ENCODE measurements around the gene ANKS1A.

ANKS1A gene

DNA sequence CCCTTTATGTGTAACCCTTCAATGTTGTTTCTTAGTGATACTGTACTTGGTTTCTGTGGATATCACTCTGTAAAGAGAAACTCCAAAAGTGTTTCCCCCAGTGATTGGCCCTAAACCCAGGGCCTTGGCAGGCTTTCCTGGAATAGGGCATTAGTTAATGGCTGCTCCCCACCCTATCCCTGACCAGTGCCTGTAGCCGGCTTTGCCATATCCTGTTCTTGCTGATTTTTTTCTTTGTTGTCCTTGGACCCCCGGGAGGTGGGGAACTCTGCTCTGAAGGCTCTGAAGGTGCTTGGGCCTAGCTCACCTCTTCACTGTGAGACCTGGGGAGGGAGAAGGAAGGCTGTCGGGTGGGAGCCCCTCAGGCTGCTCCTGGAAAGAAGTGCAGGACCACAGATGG, 131.9 kb downstream of the ANKS1A start:
- DNase-seq (ENCODE audit: low read depth, low spot score), result no peak

DNA sequence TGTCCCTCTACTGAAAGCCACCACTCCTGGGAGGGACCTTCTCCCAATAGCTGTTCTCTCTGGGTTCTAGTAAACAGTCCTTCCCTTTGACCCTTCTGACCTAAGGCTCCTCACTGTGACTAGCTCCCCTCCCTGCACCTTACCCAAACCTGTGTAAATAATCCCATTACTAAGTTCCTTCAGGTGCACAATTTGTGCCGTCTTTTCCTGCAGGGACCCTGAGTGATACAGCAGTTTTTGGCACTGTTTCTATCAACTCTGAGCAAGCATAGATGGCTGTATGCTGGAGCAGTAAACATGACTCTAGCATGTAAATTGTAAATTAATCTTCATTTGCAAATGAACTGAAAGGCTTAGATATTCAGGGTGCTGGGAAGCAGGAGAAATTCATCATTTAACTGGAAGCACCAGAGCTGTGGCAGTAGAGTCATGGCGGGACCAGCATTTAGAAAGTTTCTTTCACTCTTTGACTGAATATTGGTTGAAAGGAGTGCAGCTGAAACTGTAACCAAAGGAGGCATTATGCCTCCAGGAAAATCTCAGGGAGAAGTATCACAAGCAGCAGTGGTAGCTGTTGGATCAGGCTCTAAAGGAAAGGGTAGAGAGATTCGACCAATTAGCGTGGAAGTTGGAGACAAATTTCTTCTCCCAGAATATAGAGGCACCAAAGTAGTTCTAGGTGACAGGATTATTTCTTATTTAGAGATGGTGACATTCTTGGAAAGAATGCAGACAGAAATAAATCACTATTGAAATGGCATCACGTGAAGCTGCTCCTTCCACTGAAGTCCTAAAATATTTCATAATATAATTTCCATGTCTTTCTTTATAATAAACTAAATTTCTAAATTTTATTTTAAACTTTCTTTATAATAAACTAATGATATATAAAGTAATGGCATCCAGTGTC, 134.3 kb downstream of the ANKS1A start:
- DNase-seq (ENCODE audit: low read depth, low spot score), result no peak

DNA sequence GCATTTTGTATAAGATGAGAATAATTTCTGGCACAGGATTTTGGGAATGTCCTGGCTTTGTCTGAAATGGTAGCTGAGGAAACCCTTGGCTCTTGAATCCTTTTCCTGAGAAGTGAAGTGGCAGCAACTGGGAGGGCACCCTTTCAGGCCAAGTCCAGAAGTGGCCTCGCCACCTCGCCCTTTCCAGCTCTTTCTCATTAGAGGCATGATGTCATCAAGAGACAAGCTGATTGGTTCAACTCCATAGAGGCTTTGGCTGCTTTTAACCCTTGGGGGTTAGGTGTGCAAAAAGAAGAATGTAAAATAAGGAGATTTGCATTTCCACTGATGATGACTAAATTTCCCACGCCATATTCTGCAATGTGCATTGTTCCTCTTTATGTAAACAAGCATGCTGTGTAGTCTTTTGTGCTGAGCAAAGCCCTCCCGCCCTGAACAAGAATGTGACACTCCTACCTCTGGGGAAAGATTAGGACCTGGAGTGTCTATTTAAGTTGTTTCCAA, 135.5 kb downstream of the ANKS1A start:
- no peak for DNase-seq (ENCODE audit: low read depth, low spot score)

DNA sequence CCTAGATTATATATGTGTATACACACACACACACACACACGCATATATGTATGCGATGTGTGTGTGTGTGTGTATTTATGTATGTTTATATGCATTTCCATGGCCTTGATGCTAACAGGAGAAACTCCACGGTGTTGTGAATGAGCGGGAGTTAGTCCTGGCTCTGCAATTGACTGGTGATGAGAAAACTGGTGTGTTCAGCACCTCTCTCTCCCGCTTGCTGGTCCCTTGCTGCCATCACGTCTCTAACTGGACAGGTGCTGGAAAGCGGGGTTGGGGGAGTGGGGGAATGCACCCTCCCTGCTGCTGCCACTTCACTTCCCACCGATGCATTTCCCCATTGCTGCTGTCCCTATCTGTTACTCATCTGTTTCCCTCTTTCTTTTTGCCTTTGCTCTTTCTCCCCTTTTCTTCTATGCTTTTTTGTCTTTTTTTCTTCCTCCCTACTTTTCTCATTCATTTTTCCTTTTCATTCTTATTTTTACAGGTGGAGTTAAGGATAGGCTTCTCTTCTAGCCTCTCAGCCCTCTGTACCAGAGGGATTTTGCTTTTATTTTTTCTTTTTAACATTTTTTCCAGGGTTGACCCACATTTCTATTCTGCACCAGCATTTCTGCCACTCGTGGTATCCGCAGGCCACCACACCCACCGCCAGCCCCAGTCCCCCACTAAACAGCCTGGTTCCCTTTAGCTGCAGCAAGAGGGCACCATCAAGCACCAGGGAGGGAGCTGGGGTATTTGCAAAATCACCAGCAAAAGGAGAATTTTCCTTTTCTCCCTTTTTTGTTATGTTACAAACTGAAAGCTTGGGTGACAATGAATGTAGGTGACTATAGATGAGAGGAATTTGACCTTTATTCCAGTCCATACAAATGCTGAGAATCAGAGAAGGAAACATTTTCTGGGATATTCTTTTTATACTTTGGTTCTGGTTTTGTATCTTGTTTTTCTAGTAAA, 136.5 kb downstream of the ANKS1A start:
- DNase-seq (ENCODE audit: low read depth, low spot score), result no peak

DNA sequence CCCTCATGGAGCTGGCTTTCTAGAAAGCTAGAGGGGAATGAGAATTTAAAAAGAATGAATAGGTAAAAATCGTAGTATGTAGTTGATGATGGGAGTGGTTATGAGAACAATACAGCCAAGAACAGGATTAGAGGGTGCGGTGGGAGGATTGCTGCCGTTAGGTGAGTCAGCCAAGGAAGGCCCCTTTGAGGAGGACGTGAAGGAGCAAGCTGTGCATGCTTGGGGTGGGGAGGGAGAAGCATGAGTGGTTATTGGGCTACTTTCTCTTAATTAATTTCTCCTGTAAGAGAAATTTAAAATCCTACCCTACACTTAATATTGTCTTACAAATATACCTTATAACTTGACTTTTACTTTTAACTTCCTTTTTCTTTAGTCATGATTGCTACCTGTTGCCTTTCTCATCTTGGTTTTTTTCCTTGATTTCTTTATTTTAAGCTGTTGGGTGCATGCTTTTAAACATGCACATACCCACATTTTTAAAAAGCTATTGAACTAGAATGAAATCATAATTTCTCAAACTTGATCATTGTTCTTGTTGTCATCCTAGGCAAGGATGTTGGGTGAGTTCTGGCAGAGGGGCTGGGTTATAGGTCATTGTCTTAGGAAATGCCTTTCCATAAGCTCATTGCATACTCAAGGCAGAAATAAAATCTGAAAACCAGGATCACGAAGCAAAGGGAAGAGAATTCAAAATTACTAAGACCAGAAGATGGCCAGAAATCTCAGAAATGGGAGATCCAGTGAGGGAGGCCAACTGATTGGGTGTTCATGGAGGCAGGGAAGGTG, 137.6 kb downstream of the ANKS1A start:
- DNase-seq (ENCODE audit: low read depth, low spot score), result no peak

DNA sequence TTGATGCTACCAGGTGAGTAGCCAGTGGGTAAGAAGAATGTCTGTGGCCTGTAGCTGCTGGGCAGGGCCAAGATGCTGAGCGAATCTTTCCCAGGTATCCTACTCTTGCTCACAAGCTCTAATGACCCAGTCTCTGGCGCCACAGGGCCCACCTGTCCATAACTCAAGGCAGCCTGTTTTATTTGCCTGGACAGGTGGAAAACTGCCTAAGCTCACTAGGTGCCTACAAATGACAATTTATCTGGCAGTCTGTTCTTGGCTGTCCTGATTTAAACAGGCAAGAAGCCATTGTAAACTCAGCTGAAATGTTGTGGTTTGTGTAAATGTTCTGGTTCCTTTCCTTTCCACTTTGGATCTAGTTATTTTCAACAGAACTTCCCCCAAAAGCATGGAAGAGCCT, 138.8 kb downstream of the ANKS1A start:
- no peak for DNase-seq (ENCODE audit: low read depth, low spot score)

DNA sequence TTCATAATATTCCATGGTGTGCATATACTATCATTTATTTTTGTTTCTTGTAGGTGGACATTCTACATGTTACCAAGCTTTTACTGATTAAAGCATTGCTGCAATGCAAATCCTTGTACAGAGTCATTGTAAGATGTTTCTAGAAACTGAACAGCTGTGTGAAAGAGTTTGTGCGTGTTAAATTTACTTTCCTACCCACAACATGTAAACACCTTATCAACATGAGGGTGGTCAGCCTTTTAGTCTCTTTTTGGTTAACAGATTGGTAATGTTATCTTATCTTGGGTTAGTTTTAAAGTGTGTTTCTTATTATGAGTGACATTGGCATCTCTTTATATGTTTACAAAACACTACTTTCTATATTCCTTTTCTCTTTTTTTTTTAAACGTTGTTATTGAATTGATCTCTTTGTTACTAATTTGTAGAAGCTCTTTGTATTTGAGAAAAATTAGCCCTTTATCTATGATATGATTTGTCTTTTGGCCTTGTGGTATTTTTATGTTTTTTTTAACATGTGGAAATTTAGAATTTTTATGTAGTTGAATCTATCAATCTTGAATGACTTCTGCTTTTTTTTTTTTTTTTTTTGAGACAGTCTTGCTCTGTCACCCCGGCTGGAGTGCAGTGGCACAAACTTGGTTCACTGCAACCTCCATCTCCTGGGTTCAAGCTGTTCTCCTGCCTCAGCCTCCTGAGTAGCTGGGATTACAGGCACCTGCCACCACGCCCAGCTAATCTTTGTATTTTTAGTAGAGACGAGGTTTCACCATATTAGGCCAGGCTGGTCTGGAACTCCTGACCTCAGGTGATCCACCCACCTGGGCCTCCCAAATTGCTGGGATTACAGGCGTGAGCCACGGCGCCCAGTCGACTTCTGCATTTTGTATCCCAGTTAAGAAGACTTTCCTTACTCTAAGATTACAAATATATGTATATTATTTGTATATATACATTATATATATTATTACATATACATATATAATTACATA, 140.0 kb downstream of the ANKS1A start:
- DNase-seq (ENCODE audit: low read depth, low spot score), result no peak

DNA sequence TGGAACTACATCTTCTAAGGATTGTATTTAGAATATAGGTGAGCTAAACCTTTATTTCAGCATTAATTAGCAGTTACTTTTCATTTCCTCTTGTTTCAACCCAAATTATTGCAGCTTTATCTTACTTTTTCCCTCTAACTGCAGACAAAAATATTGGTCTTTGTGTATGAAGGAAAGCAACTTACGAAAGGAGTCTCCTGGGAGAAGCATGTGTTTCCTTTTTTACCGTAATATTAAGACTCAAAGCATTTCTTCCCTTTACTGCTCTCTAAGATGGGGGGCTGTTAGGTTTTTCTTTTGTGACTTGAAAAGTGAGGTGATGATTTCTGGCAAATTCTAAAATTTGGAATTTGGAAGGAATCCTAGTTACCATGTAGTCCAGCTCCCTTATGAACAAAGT, 141.0 kb downstream of the ANKS1A start:
- DNase-seq (ENCODE audit: low read depth, low spot score), result no peak

DNA sequence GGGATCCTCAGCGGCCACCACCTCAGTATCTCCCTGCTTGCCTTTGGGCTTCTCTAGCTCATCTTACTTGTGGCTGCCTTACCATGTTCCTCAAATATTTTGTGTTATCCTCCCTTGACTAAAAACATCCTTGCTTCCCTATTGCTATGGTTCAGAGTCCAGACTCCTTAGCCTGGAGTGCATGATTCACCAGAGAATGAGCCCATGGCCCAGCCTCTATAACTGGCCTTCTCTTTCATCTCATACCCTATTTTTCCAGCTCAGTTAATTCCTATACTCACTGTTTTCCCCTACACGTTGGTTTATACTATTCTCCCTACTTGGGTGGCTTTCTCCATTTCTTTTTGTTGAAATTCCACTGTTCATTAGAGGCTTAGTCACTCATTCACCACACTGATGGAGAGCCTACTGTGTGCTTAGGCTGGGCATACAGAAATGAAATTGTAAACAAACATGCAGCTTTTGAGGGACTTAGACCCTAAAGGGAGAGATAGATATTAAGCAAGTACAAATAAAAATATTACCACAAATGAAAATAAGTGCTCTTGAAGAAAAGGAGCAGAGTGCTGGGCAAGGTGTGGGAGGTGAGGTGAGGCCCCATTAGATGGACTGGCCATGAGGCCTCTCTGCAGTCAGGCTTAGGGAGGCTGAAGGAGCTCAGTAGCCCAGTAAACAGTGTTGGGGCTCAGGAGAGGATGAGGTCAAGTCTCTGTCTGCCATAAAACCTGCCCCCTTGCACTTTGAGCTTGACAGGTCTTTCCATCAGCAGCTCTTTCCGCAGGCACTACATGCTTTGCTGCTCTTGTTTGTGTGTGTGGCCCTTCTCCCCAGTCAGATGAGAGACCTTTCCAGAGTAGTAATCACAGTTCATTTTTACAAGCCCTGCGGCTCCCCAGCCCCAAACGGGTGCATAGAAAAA, 142.8 kb downstream of the ANKS1A start:
- DNase-seq (ENCODE audit: low read depth, low spot score), result no peak

DNA sequence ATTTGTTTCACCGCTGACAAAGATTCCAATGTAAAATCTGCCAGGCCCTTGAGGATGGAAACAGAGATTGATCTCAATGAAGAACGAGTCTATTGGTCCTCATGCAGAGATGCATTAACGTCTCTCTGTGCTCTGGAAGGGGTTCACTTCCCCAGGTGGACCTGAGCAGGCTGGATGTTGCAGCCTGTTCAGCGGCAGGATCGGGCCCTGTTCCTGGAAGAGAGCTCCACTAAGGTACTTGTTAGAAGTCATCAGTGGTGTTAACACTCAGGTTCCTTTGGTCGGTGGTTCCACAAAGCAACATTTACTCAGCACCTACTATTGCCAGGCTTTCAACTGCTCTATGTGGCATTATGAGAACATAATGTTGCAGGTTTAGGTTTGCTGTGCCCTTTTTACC, 144.6 kb downstream of the ANKS1A start:
- DNase-seq (ENCODE audit: low read depth, low spot score), result no peak

DNA sequence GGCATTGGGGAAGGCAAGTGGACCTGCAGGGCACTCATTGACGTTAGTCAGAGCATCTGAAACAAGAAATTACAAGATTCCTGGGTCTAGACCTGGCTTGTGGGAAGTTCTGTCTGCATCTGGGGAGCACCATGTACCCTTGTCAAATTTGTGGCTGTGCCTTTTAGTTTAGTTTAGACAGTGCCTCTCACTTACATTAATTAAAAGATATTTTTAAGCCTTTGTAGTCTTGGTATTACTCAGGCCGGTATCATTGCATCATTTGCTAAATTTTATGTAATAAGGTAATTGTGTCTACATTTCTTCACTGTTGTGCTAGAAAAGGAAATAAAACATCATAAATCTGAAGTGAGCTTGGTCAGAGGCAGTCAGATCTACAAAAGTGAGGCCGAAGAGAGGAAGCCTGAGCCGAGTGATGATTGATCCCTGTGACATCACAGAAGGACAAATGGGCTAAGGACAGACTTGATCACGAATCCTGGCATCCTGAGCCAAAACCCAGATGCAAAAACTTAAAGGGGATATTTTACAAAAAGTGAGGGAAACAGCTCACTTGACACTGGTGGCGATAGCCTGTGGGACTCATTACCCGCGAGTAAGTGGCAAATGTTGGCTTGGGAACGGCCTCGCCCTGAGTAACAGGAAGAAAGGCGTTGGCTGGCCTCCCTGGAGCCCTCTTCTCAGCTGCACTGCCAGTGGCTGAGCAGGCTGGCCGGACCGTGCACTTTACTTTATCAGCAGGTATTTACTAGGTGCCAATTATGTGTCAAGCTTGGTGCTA, 145.5 kb downstream of the ANKS1A start:
- DNase-seq (ENCODE audit: low read depth, low spot score), result no peak

DNA sequence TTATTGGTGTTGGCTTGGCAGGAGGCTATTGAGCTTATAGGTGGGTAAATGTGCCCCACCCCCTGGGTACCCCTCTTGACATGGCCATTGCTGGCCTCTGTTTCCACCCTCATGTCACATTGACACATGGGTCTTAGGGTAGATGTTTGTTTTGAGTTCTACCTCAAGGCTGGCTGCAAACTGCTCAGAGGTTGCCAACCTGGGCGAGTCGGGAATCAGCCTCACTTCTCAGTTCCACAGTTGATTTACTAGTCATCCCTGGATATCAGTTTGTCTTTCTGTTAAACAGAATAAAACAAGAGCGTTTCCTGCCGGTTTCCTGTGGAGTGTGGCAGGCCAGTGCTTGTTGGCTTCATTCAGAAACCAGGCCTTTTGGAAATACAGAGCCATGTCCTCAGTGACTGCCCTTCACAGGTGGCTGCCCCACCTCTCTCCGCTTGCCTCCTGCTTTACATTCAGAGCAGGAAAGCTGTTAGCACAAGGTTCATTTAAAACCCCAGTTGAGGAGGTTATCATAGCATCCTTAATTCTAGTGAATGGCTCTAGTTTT, 146.5 kb downstream of the ANKS1A start:
- no peak for DNase-seq (ENCODE audit: low read depth, low spot score)

DNA sequence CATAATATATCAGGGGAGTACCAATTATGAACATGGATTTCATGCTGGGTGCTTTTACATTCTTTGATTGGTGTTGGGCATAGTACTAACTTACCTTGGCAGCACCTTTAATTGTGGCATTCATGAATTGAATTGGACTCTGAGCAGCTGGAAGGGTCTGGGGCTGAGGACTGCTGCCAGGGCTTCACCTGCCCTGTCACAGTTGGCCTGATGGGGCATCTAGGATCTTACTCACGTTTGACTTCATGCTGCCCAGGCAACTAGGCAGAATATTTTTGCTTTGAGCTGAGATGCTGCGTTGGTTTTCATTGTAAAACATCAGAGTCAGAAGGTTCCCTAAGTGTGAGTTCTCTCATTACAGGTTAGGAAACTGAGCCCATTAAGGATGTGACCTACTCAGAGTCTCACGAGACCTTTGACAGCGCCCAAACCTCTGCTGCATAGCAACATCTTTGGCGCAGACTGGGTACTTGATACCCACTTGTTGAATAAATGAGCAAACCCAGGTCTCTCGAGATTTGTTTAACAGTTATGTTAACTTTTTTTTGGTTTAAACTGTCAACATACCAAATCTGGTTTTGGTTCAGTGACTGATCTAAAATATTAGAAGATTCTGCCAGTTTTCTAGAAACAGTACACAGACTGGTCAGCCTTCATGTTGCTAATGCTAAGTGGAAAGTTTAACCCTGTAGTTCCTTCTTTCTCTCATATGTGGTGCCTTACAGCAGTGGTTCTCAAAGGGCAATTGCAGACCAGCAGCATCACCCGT, 147.2 kb downstream of the ANKS1A start:
- no peak for DNase-seq (ENCODE audit: low read depth, low spot score)

DNA sequence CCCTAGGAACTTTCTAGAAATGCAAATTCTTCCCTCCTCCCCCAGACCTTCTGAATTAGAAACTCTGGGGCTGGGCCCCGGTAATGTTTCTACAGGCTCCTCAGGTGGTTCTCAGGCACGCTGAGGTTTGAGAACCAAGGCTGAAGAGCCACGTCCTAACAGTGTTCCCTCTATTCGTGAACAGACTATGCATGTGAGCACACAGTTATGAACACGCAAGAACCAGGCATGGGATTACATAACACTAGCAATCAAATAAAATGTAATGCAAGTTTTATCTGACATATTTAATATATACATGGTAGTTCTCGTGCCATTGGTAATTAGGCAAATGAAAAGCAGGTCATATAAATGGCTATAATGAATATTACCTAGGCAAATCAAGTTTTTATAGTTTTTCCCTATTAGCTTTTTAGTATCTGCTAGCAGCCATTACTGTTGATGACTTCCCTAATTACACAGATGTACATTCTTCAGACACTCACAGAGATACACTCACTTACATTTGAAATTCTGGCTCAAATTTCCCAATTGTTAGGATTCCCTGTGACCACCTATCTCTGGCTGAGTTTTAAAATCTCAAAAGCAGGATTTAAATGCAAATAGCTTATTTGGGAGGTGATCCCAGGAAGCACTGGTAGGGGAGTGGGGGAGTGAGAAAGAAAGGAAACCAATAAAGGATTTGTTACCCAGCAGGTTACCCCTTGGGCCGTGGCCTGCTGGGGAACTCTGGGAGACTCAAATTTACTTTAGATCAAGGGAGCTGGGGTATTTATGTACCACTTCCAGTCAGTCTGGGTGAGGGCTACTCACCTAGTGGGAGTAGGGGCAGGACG, 148.0 kb downstream of the ANKS1A start:
- DNase-seq (ENCODE audit: low read depth, low spot score), result no peak

DNA sequence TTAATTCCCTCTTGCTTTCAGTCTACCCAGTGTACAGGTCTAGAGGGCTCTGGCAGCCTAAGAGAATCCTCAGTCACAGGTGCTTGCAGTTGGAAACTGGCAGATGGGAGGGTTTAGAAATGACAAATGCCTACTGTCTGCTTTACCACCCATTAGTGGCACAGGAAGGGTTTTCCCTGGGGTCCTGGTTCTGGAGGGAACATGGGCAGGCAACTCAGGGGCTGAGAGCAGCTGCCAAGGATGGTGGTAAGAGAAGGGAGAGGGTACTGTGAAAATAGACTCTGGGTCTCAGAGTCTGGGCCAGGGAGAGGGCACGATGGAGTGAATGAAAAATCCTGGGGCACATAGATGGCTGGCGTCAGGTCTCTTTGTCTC, 148.6 kb downstream of the ANKS1A start:
- no peak for DNase-seq (ENCODE audit: low read depth, low spot score)

DNA sequence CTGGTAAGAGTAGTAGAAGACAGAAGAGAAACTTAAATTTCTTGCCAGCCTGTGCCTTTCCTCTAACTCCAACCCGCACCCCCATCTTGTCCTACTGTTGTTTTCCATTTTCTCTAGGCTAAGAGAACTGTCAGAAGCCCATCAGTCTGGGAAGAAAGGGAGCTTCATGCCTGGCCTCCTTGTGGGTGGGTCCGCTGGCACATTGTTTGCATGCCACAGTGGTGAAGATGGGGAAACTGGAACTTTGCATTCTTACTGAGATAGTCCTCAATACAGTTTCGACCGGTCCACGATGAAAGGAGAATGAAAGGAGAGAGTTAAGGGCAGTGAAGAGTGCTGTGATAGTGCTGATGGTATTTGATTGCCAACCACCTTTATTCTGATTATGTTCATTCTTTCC, 149.0 kb downstream of the ANKS1A start:
- no peak for DNase-seq (ENCODE audit: low read depth, low spot score)

DNA sequence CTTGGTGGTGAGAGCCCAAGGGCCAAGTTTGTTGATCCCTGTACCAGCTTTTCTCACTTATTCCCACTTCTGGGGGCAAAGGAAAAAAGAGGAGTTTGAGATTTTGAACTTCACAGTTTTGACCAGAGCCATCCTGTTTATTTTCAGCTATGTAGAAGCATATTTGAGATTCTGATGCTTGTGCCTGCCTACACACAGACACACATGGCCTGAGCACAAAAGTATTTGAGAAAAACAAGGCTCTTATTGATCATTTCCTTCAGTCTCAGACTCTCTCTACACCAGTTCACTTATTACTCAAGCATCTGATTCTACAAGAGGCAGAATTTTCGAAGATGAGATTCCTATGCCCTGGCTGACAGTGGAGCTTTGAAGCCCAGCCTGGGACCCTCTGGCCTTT, 151.3 kb downstream of the ANKS1A start:
- DNase-seq (ENCODE audit: low read depth, low spot score), result no peak
